OCI-M1 (cell line): ENCODE data around the gene HID1.
"Not testable (repeated sequence)": the region's sequence is repeated elsewhere in the genome, so short reads cannot be mapped to it uniquely, and the experiment has no call there.

Source experiments
- DNase-seq: peaks from one replicate; lab custom pipeline; 2025; lab: John Stamatoyannopoulos, UW

HID1 gene

DNA sequence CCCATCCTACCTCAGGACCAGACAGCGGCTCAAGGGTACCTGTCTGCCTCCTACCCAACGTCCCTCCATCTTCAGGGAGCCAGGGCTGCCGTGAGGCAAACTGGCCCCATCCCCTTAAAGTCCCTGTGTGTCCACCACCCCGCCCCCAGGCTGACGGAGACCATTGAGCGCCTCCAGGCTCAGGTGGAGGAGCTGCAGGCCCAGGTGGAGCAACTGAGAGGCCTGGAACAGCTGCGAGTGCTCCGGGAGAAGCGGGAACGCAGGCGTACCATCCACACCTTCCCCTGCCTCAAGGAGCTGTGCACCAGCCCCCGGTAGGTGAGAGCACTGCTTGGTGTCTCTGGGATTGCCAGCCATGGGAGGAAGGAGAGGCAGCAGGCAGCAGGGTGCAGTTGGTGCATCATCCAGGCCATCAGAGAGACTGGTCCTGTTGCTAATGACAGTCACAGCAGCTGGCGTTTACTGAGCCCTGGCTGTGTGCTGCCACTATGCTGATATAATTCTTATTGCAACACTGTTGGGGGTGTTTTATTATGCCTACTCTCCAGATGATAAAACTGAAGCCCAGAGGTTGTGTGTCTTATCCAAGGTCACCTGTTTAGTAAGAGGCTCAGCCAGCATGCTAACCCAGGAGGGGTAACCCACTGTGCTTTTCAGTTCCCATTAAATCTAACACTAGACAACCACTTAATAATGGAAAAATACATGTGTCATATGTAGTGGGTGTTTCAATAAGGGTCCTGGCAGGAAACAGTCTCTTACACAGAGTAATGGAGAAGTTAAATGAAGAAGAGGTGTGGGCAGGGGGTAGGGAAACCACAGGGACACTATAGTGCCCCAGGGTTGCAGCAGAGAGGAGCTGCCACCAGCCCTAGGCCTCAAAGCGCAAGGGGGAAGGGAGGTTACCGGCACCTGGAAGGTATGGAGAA lies 29.6 kb upstream of the HID1 start:
- no peak for DNase-seq

GRCh38 chr17:74999523-74999922 lies 27.0 kb upstream of the HID1 start:
- DNase-seq: no peak

DNA sequence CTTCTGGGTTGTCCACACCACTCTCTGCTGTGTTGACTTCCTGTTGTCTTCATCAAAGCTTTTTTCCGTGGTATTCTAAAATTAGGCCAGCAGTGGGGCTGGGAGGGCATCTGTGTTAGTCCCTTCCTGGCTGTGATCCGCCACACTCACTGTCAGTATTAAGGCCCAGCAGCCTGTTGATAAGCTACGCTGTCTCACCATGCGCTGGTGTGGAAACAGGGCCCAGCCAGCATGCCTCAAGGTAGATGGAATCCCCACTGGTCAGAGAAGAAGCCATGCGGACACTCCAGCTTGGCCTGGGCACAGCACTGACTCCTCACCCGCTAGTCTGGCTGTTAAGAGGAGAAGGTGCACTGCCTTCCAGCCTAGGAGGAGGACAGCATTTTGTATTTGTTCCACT lies 26.2 kb upstream of the HID1 start:
- DNase-seq: no peak

DNA sequence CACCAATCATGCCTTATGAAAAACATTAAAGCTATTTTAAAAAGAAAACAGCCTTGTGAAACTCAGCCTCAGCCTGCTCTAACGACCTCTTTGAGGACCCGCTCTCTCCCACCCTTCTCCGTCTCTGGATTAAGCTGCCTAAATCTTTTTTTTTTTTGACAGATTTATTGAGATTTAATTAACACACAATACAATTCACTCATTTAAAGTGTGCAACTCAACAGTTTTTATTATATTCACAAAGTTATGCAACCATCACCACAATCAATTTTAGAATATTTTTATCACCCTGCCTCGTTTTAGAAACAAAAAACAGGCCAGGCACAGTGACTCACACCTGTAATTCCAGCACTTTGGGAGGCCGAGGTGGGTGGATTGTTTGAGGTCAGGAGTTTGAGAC lies 23.3 kb upstream of the HID1 start:
- no peak for DNase-seq

- peak; percentile 23 for DNase-seq
Measured at GRCh38 chr17:74994440-74994839, 21.9 kb upstream of the HID1 start.

DNA sequence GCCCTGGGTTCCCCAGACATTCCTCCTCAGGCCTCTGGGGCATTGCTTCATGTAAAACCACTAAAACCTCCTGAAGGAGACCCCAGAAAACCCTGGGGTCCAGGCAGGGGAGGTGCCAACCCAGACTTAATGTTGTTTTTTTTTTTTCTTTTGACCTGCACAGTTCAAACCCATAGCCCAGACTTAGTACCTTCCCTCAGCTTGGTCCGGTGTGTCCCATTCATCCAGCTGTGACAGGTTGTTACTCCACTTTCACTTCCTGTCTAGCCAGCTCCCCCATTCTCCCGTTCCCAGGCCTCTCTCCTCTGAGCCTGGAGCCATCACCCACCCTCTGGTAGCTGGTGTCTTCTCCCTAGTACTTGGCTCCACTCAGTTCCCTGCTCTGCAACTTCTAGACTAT lies 19.7 kb upstream of the HID1 start:
- DNase-seq: no peak

DNA sequence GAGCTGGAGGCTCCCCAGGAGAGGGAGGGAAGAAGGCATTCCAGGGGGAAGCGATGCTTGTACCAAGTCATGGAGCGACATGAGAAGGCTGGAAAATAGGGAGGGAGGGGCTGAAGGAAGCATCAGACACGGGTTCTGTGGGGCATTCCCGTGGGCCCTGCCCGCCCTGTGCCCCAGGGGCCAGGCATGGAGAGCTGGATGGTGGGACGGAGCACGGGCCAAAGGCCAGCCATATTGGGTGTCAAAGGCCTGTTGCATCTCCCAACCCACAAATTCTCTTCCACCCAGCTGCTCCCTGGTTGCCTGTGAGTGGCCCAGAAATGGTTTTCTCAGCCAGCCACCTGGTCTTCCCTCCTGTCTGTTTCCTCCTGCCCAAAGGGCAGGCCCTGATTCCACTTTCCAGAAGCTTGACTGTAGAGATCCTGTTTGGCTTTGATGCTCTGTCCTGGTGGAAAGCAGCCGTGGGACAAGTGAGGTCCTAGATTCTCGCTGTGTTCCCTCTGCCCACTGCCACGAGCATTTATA lies 18.1 kb upstream of the HID1 start:
- no peak for DNase-seq

- DNase-seq: no peak
Measured at GRCh38 chr17:74987909-74988711, 15.6 kb upstream of the HID1 start.

DNA sequence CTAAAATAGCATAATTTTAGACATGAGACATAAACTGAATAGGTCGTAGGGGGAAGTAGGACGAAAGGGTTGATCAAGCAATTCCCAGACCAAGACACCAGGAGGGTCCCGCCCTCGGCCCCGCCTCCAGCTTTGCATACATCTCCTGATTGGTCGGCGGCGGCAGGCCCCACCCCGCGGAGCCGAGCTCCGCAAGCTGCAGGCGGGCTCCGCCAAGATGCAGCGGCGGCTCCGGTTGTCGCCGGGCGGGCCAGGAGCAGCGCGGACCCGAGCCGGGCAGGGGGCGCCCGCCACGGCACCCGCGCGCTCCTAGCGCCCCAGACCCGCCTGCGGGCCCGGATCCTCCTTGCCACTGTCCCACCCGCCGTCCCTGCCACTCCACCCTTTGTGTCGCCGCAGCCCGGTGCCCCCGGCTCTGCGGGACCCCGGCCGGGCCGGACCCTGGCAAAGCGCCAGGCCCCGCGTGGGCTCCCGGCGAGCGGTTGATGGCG lies 14.9 kb upstream of the HID1 start, which contains the start of gene CDR2L:
Gene CDR2L, plus strand, starts transcription at position 215 of the 491 bp plus-strand sequence. CDS start 412 bp downstream, outside the sequence.
- DNase-seq: peak; percentile 95

GRCh38 chr17:74986206-74986576 lies 13.6 kb upstream of the HID1 start:
- no peak for DNase-seq

DNA sequence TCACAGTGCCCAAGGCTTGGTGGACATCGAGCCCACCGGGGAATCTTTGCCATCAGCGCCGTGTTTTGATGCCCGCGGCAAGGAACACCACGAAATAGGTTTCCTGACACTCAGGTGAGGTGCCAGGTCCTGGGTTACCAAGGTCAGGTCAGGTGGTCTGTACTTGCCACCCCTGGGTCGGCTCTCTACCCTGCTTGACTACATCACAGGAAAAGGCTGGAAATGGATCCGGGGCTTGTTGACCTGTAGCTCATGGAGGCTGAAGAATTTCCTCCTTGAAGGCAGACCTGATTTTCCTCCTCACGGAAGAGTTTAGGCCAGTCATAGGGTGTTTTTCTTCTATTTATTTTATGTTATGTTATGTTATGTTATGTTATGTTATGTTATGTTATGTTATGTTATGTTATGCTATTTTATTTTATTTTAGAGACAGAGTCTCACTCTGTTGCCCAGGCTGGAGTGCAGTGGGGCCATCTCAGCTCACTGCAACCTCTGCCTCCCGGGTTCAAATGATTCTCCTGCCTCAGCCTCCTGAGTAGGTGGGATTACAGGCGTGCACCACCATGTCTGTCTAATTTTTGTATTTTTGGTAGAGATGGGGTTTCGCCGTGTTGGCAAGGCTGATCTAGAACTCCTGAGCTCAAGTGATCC lies 10.2 kb upstream of the HID1 start:
- DNase-seq: not testable (repeated sequence)

GRCh38 chr17:74981979-74982662 lies 9.6 kb upstream of the HID1 start:
- DNase-seq: peak; percentile 84

- no peak for DNase-seq
Measured at GRCh38 chr17:74981318-74981978, 8.9 kb upstream of the HID1 start.

GRCh38 chr17:74979408-74980146 lies 7.0 kb upstream of the HID1 start:
- peak; percentile 65 for DNase-seq

- no peak for DNase-seq
Measured at GRCh38 chr17:74978240-74978639, 5.7 kb upstream of the HID1 start.

DNA sequence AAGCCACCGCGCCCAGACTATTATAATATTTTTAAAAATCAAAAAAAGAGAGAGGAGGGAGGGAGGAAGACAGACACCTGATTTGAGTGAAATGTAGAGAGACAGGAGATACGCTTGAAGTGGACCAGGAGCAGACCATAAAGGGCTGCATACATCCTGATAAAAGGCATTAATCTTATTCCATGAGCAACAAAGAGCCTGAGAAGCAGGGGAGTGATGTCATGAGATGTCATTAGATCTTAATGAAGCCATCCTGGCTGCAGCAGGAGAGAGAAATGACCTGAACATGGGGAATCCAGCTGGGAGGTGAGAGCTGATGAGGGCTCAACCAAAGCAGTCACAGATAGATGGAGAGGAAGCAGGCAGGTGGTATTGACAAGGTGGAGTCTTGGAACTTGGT lies 5.2 kb upstream of the HID1 start:
- no peak for DNase-seq

GRCh38 chr17:74975943-74976342 lies 3.4 kb upstream of the HID1 start:
- no peak for DNase-seq

DNA sequence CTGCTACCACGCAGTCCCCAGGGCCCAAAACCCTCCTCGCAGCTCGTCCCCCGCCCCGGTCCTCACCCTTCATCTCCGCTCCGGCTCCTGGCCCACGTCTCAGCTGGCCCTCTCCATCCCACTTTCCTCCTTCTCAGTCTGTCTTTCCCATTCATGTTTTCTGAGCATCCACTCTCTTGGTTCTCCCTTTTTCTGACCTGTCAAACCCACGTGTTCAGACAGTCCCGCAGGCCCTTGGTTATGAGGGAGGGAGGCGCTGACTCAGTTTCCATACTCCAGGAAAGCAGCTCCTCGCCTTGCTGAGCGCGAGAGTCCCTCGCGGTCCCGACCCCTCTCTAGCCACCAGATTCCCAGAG lies 392 bp upstream of the HID1 start:
- DNase-seq: no peak

- no peak for DNase-seq
Measured at GRCh38 chr17:74971842-74972106, 785 bp downstream of the HID1 start.

- no peak for DNase-seq
Measured at GRCh38 chr17:74971069-74971841, 1.3 kb downstream of the HID1 start.
